Measurements from ENCODE around the gene ZNF205.
"Not testable (repeated sequence)": the region's sequence is repeated elsewhere in the genome, so short reads cannot be mapped to it uniquely, and the experiment has no call there.

The ZNF205 gene

GRCh38 chr16:3158510-3159314, 46.3 kb downstream of the ZNF205 start:
- Histone ChIP-seq H3K27me3 (ENCODE audit: low read depth) (no peaks in the 10 kb centered on the region), H3K9me3 (no peaks in the 10 kb centered on the region), H3K4me3 (peak overlapping the region; percentile 58), H3K4me1 (no peaks in the 10 kb centered on the region), H3K36me3 (replicated peaks) (no peaks in the 10 kb centered on the region)
- peak; percentile 84 to 97 for DNase-seq (ENCODE audit: low spot score in 2 of 2)
- in situ Hi-C loops (cut with MboI; ENCODE audit: low sequenced_read_pairs): no loop called here

- no peaks in the 10 kb centered on the region for H3K36me3 ChIP-seq (replicated peaks)
- no peaks in the 10 kb centered on the region for H3K27me3 ChIP-seq (ENCODE audit: low read depth)
- no peak overlapping the region for H3K4me3 ChIP-seq
- H3K4me1 ChIP-seq: peaks cover 4% of the 10 kb centered on the region
- in situ Hi-C loops (cut with MboI; ENCODE audit: low sequenced_read_pairs): no loop called here
- no peak for DNase-seq (ENCODE audit: low spot score in 2 of 2)
- H3K9me3 ChIP-seq: no peaks in the 10 kb centered on the region
Observed at GRCh38 chr16:3161235-3162018, 49.0 kb downstream of the ZNF205 start.

- no peaks in the 10 kb centered on the region for H3K27me3 ChIP-seq (ENCODE audit: low read depth)
- in situ Hi-C loops (cut with MboI; ENCODE audit: low sequenced_read_pairs): no loop called here
- no peak for DNase-seq (ENCODE audit: low spot score in 2 of 2)
Observed at GRCh38 chr16:3164121-3164991, 52.0 kb downstream of the ZNF205 start.

GRCh38 chr16:3165111-3165822, 52.9 kb downstream of the ZNF205 start:
- Histone ChIP-seq H3K4me3 (no peak overlapping the region), H3K9me3 (no peaks in the 10 kb centered on the region), H3K4me1 (peaks cover 4% of the 10 kb centered on the region), H3K36me3 (replicated peaks) (no peaks in the 10 kb centered on the region), H3K27me3 (ENCODE audit: low read depth) (no peaks in the 10 kb centered on the region)
- in situ Hi-C loops (cut with MboI; ENCODE audit: low sequenced_read_pairs): no loop called here
- DNase-seq (ENCODE audit: low spot score in 2 of 2): no peak

More at GRCh38 chr16:3164121-3164991, 52.0 kb downstream of the ZNF205 start:
- H3K36me3 ChIP-seq (replicated peaks): no peaks in the 10 kb centered on the region
- peaks cover 4% of the 10 kb centered on the region for H3K4me1 ChIP-seq
- no peaks in the 10 kb centered on the region for H3K9me3 ChIP-seq
- H3K4me3 ChIP-seq: no peak overlapping the region

- H3K9me3 ChIP-seq: no peaks in the 10 kb centered on the region
- H3K36me3 ChIP-seq (replicated peaks): no peaks in the 10 kb centered on the region
- in situ Hi-C loops (cut with MboI; ENCODE audit: low sequenced_read_pairs): no loop called here
- H3K4me3 ChIP-seq: no peak overlapping the region
- peak in 1 of 2 experiments; percentile 29 for DNase-seq (ENCODE audit: low spot score in 2 of 2)
- H3K27me3 ChIP-seq (ENCODE audit: low read depth): no peaks in the 10 kb centered on the region
- H3K4me1 ChIP-seq: peaks cover 4% of the 10 kb centered on the region
Observed at GRCh38 chr16:3166505-3166886, 54.1 kb downstream of the ZNF205 start.

GRCh38 chr16:3168729-3169128, 56.3 kb downstream of the ZNF205 start:
- H3K4me3 ChIP-seq; DNase-seq (ENCODE audit: low spot score in 2 of 2); H3K9me3 ChIP-seq; H3K36me3 ChIP-seq (replicated peaks); in situ Hi-C loops (cut with MboI; ENCODE audit: low sequenced_read_pairs); H3K4me1 ChIP-seq; H3K27me3 ChIP-seq (ENCODE audit: low read depth): not testable (repeated sequence)
